ENCODE results near the gene SH3D19. TPM values are rescaled to one million over a fixed set of nuclear protein-coding genes. Genes with fewer than 3 reads are reported as not detected.

The SH3D19 gene
- polyA plus RNA-seq, 3 donors, result not detected

DNA sequence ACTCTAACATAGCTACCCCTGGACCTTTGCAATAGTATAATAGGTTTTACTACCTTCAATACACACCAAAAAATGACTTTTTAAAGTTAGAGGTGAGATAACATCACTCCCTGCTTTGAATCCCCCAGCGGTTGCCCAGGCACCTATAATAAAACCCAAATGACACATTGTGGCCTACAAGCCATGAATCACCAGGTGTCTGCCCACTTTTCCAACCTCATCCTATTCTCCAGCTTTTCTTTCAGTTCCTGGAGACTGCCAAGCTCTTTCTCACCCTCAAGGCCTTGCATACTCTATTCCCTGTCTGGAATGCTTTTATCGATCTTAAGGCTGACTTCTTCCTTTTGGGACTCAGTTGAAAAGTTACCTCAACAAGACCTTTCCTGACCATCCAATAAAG is 64.9 kb downstream of the SH3D19 start:
- DNase-seq, result no peak
- no peaks in the 10 kb centered on the region for H4K20me1 ChIP-seq (ENCODE audit: insufficient read depth, low read length)
- H3K4me2 ChIP-seq (replicated peaks; ENCODE audit: extremely low read depth, low read length, poor library complexity, severe bottlenecking), result no peak overlapping the region
- no peaks in the 10 kb centered on the region for H3K36me3 ChIP-seq (replicated peaks in 1 of 2; ENCODE audit: control insufficient read depth in 1 of 2, insufficient read depth in 2 of 2, low read length in 2 of 2)
- TF ChIP-seq CTCF (IDR thresholded peaks at IDR 0.05), result no peak
- no peaks in the 10 kb centered on the region for H3K27me3 ChIP-seq (ENCODE audit: control insufficient read depth in 2 of 2, insufficient read depth in 2 of 2, low read length in 2 of 2)
- Mint-ChIP-seq H3K9me3 (peaks cover 0 to 13% (median 7%) of the 10 kb centered on the region in 7 donors), H3K36me3 (no peaks in the 10 kb centered on the region), H3K4me3 (no peak overlapping the region), H3K27ac (peak overlapping the region in 1 of 7 donors; percentile 8), H3K4me1 (no peaks in the 10 kb centered on the region), H3K27me3 (ENCODE audit: low read depth in 3 of 3) (peaks cover 4 to 9% (median 5%) of the 10 kb centered on the region in 3 donors)
- H3K9ac ChIP-seq (ENCODE audit: insufficient read depth, low read length, poor library complexity, severe bottlenecking), result no peak overlapping the region
- H3K4me1 ChIP-seq (ENCODE audit: control insufficient read depth in 1 of 2, insufficient read depth in 2 of 2, low read length in 2 of 2), result no peaks in the 10 kb centered on the region
- intact Hi-C loops (cut with micrococcal nuclease), result no loop called here
- H3K9me3 ChIP-seq (replicated peaks in 1 of 2; ENCODE audit: control insufficient read depth in 1 of 2, insufficient read depth in 1 of 2, low read length in 2 of 2), result peaks cover 0 to 3% of the 10 kb centered on the region in 2 donors
- H2AFZ ChIP-seq (ENCODE audit: insufficient read depth, low read depth, low read length, poor library complexity, severe bottlenecking), result no peak overlapping the region
- no peaks in the 10 kb centered on the region for H3K79me2 ChIP-seq (ENCODE audit: insufficient read depth, low read length)
- WGBS (ENCODE audit: insufficient coverage), result 100% methylated on average over 1 of the region's 2 CpGs
- no peak overlapping the region for H3K27ac ChIP-seq (ENCODE audit: low read depth in 1 of 2, low read length in 2 of 2)
- no peak overlapping the region for H3K4me3 ChIP-seq (replicated peaks in 1 of 3; ENCODE audit: low read depth in 2 of 3, low read length in 3 of 3)

- WGBS (ENCODE audit: insufficient coverage), result 80% methylated on average over 1 of the region's 1 CpG
- no peaks in the 10 kb centered on the region for H3K79me2 ChIP-seq (ENCODE audit: insufficient read depth, low read length)
- H4K20me1 ChIP-seq (ENCODE audit: insufficient read depth, low read length), result no peaks in the 10 kb centered on the region
- Mint-ChIP-seq H3K36me3 (no peaks in the 10 kb centered on the region), H3K27ac (no peak overlapping the region), H3K4me3 (no peak overlapping the region), H3K4me1 (no peaks in the 10 kb centered on the region), H3K9me3 (peaks cover 3 to 17% (median 11%) of the 10 kb centered on the region in 7 donors), H3K27me3 (ENCODE audit: low read depth in 3 of 3) (peaks cover 4 to 9% (median 5%) of the 10 kb centered on the region in 3 donors)
- TF ChIP-seq CTCF (IDR thresholded peaks at IDR 0.05), result no peak
- no peak for DNase-seq
- no peaks in the 10 kb centered on the region for H3K4me1 ChIP-seq (ENCODE audit: control insufficient read depth in 1 of 2, insufficient read depth in 2 of 2, low read length in 2 of 2)
- no peaks in the 10 kb centered on the region for H3K27me3 ChIP-seq (ENCODE audit: control insufficient read depth in 2 of 2, insufficient read depth in 2 of 2, low read length in 2 of 2)
- no peak overlapping the region for H3K9ac ChIP-seq (ENCODE audit: insufficient read depth, low read length, poor library complexity, severe bottlenecking)
- peaks cover 0 to 3% of the 10 kb centered on the region in 2 donors for H3K9me3 ChIP-seq (replicated peaks in 1 of 2; ENCODE audit: control insufficient read depth in 1 of 2, insufficient read depth in 1 of 2, low read length in 2 of 2)
- no peak overlapping the region for H3K4me2 ChIP-seq (replicated peaks; ENCODE audit: extremely low read depth, low read length, poor library complexity, severe bottlenecking)
- H3K4me3 ChIP-seq (replicated peaks in 1 of 3; ENCODE audit: low read depth in 2 of 3, low read length in 3 of 3), result no peak overlapping the region
- H2AFZ ChIP-seq (ENCODE audit: insufficient read depth, low read depth, low read length, poor library complexity, severe bottlenecking), result no peak overlapping the region
- no peaks in the 10 kb centered on the region for H3K36me3 ChIP-seq (replicated peaks in 1 of 2; ENCODE audit: control insufficient read depth in 1 of 2, insufficient read depth in 2 of 2, low read length in 2 of 2)
- H3K27ac ChIP-seq (ENCODE audit: low read depth in 1 of 2, low read length in 2 of 2), result no peak overlapping the region
- intact Hi-C loops (cut with micrococcal nuclease), result no loop called here
Measured at GRCh38 chr4:151259752-151260151, 65.7 kb downstream of the SH3D19 start.

Measured in CD14-positive monocyte (primary cell).